ENCODE data around the gene TMEM234. TPM values are rescaled to one million over a fixed set of nuclear protein-coding genes. Genes with fewer than 3 reads are reported as not detected.

Gene TMEM234
- total RNA-seq, 6 experiments from 2014 or later, result 18.5 to 23.7 (median 20.3) TPM

- Mint-ChIP-seq H3K27ac (peak overlapping the region; percentile 98), H3K4me1 (ENCODE audit: low read depth) (peaks cover 38% of the 10 kb centered on the region), H3K36me3 (ENCODE audit: low read depth) (peaks cover 39% of the 10 kb centered on the region), H3K4me3 (peak overlapping the region; percentile 97), H3K9me3 (no peaks in the 10 kb centered on the region), H3K27me3 (ENCODE audit: insufficient read depth) (peaks cover 2% of the 10 kb centered on the region)
- TF ChIP-seq CTCF (IDR thresholded peaks at IDR 0.05), result no peak
- DNase-seq, result no peak
These were observed 573 bp downstream of the TMEM234 start for GRCh38 chr1:32221581-32221979.

GRCh38 chr1:32220746-32221580 lies 1.2 kb downstream of the TMEM234 start:
- no peaks in the 10 kb centered on the region for H3K9me3 Mint-ChIP-seq
- no peak for DNase-seq
- H3K27me3 Mint-ChIP-seq (ENCODE audit: insufficient read depth), result peaks cover 2% of the 10 kb centered on the region
- TF ChIP-seq CTCF (IDR thresholded peaks at IDR 0.05), result no peak
- peaks cover 38% of the 10 kb centered on the region for H3K4me1 Mint-ChIP-seq (ENCODE audit: low read depth)
- H3K27ac Mint-ChIP-seq, result peak overlapping the region; percentile 98
- H3K4me3 Mint-ChIP-seq, result peak overlapping the region; percentile 97
- H3K36me3 Mint-ChIP-seq (ENCODE audit: low read depth), result peaks cover 39% of the 10 kb centered on the region

- Mint-ChIP-seq H3K9me3 (no peaks in the 10 kb centered on the region), H3K4me3 (no peak overlapping the region; the same call in 1 of the 2 replicates), H3K27me3 (ENCODE audit: insufficient read depth) (peaks cover 2% of the 10 kb centered on the region), H3K4me1 (ENCODE audit: low read depth) (peaks cover 34% of the 10 kb centered on the region), H3K27ac (peak overlapping the region; percentile 66; the same call in 1 of the 2 replicates), H3K36me3 (ENCODE audit: low read depth) (peaks cover 34% of the 10 kb centered on the region)
- no peak for TF ChIP-seq CTCF (IDR thresholded peaks at IDR 0.05)
- no peak for DNase-seq
These were observed 3.1 kb downstream of the TMEM234 start for GRCh38 chr1:32219022-32219421.

GRCh38 chr1:32216566-32216965 lies 5.6 kb downstream of the TMEM234 start:
- Mint-ChIP-seq H3K36me3 (ENCODE audit: low read depth) (peaks cover 19% of the 10 kb centered on the region; the same call in 1 of the 2 replicates), H3K27me3 (ENCODE audit: insufficient read depth) (no peaks in the 10 kb centered on the region; the same call in 1 of the 2 replicates), H3K4me1 (ENCODE audit: low read depth) (peaks cover 23% of the 10 kb centered on the region), H3K4me3 (no peak overlapping the region), H3K9me3 (no peaks in the 10 kb centered on the region), H3K27ac (no peak overlapping the region)
- DNase-seq, result no peak
- no peak for TF ChIP-seq CTCF (IDR thresholded peaks at IDR 0.05)

GRCh38 chr1:32215629-32216480 lies 6.3 kb downstream of the TMEM234 start:
- Mint-ChIP-seq H3K4me1 (ENCODE audit: low read depth) (peaks cover 16% of the 10 kb centered on the region), H3K36me3 (ENCODE audit: low read depth) (peaks cover 19% of the 10 kb centered on the region; the same call in 1 of the 2 replicates), H3K9me3 (no peaks in the 10 kb centered on the region), H3K27ac (no peak overlapping the region), H3K27me3 (ENCODE audit: insufficient read depth) (no peaks in the 10 kb centered on the region), H3K4me3 (no peak overlapping the region)
- peak; percentile 49 for DNase-seq
- TF ChIP-seq CTCF (IDR thresholded peaks at IDR 0.05), result peak; percentile 86

Data from HFFc6 (cell line).